HepG2 (cell line): ENCODE data around the gene KLF6. TPM values are rescaled to one million over a fixed set of nuclear protein-coding genes. Genes with fewer than 3 reads are reported as not detected.

Experiments
- ATAC-seq: fragments of 200-7000 bp; cut with Tn5 transposase; 3 replicates; pipeline ENCODE4 v1.9.1; 2020; ENCODE audit warnings: mild to moderate bottlenecking, moderate library complexity
- BruUV-seq: library from RNA; stranded (reverse); fragments of 400-500 nt; replicated peaks from 2 replicates; lab custom pipeline; 2021; lab: Mats Ljungman, UMichigan
- CTCF ChIA-PET: fragments of 300-600 bp; formaldehyde crosslinking; extraction: SDS; loops from one replicate; lab custom pipeline; 2021; ENCODE audit warnings: low total read pairs, inconsistent platforms, low intra/inter-chr PET ratio; lab: Yijun Ruan, JAX
- POLR2A ChIA-PET: fragments of 350-600 bp; sonication (Branson Sonifier 250); formaldehyde crosslinking; loops from one replicate; lab custom pipeline; 2020; ENCODE audit warnings: antibody characterized with exemption, inconsistent platforms; lab: Yijun Ruan, JAX
- DNase-seq: peaks from one replicate; pipeline ENCODE4 v3.0.0-alpha.2; 2015; ENCODE audit warnings: low spot score
- FAIRE-seq: peaks from 3 replicates; lab custom pipeline; 2011; peaks lifted over from hg19 to GRCh38; lab: Jason Lieb, UNC
- H2AFZ ChIP-seq: one replicate; pipeline ENCODE4 v1.6.1; 2011; ENCODE audit warnings: low read length, inconsistent platforms
- H3K27ac ChIP-seq: fragments of 300-600 bp; 3 replicates; pipeline ENCODE4 v1.8.0; 2011; ENCODE audit warnings: mixed run types, mild to moderate bottlenecking, mixed read lengths, low read length, inconsistent platforms; ENCODE audit not compliant: insufficient read depth; ENCODE audit errors: extremely low read length
- H3K27me3 ChIP-seq, 2 experiments: fragments of 200-600 bp in 1 of 2; 2 replicates in 1 of 2; 3 replicates in 1 of 2; pipeline versions ENCODE4 v1.6.0 to v1.8.0; 2011; ENCODE audit warnings: low read length in 2 of 2, mild to moderate bottlenecking in 2 of 2, moderate library complexity in 2 of 2, inconsistent platforms in 1 of 2; ENCODE audit not compliant: insufficient read depth in 2 of 2, control insufficient read depth in 1 of 2
- H3K36me3 ChIP-seq, 2 experiments: fragments of 200-600 bp in 1 of 2; replicated peaks in 1 of 2; 2 replicates in 1 of 2; 3 replicates in 1 of 2; pipeline versions ENCODE4 v1.5.1 to v1.8.0; 2011; ENCODE audit warnings: low read length in 2 of 2, inconsistent platforms in 1 of 2; ENCODE audit not compliant: insufficient read depth in 2 of 2, control insufficient read depth in 1 of 2
- H3K4me1 ChIP-seq: 2 replicates; pipeline ENCODE4 v1.5.1; 2012; ENCODE audit warnings: low read length, inconsistent platforms; ENCODE audit not compliant: insufficient read depth
- H3K4me2 ChIP-seq: 2 replicates; pipeline ENCODE4 v1.6.0; 2011; ENCODE audit warnings: low read depth, low read length, inconsistent platforms
- H3K4me3 ChIP-seq, 3 experiments: fragments of 200-600 bp in 1 of 3; sonication (generic), shearing (Covaris generic) in 1 of 3; replicated peaks in 1 of 3; 2 replicates each; pipeline ENCODE4 v1.5.1; 2011 to 2016; ENCODE audit warnings: low read length in 3 of 3, inconsistent platforms in 2 of 3, low read depth in 2 of 3, mild to moderate bottlenecking in 2 of 3, control low read depth in 1 of 3, mixed read lengths in 1 of 3; ENCODE audit not compliant: insufficient read depth in 1 of 3
- H3K79me2 ChIP-seq: one replicate; pipeline ENCODE4 v1.6.1; 2011; ENCODE audit warnings: low read length, inconsistent platforms; ENCODE audit not compliant: insufficient read depth
- H3K9ac ChIP-seq: 2 replicates; pipeline ENCODE4 v1.6.0; 2011; ENCODE audit warnings: mild to moderate bottlenecking, low read depth, low read length, inconsistent platforms; ENCODE audit not compliant: insufficient read depth
- H3K9me3 ChIP-seq: 2 replicates; pipeline ENCODE4 v1.5.1; 2012; ENCODE audit warnings: mild to moderate bottlenecking, low read length
- H4K20me1 ChIP-seq: 2 replicates; pipeline ENCODE4 v1.6.0; 2011; ENCODE audit warnings: inconsistent platforms, mild to moderate bottlenecking, low read length, moderate library complexity; ENCODE audit not compliant: insufficient read depth
- FOSL2 ChIP-seq: sonication (generic); formaldehyde crosslinking; IDR thresholded peaks from 2 replicates; pipeline ENCODE4 v1.4.0; 2020; ENCODE audit warnings: missing genetic modification reagents
- FOXP4 ChIP-seq: sonication (generic); formaldehyde crosslinking; IDR thresholded peaks from 2 replicates; pipeline ENCODE4 v1.4.0; 2020; ENCODE audit warnings: missing genetic modification reagents
- JUND ChIP-seq: sonication (generic); formaldehyde crosslinking; IDR thresholded peaks from 2 replicates; pipeline ENCODE4 v1.8.0; 2022; ENCODE audit warnings: mild to moderate bottlenecking, missing genetic modification reagents
- NR2F2 ChIP-seq: IDR thresholded peaks from 2 replicates; pipeline ENCODE4 v1.6.1; 2012; ENCODE audit warnings: low read depth, inconsistent platforms, borderline replicate concordance
- TBP ChIP-seq: sonication (generic); formaldehyde crosslinking; IDR thresholded peaks from 2 replicates; pipeline ENCODE4 v1.5.0; 2020; ENCODE audit warnings: missing genetic modification reagents
- THRA ChIP-seq: sonication (generic); formaldehyde crosslinking; IDR thresholded peaks from 2 replicates; pipeline ENCODE4 v1.4.0; 2020; ENCODE audit warnings: missing genetic modification reagents, borderline replicate concordance
- ZNF274 ChIP-seq: sonication (generic); formaldehyde crosslinking; IDR thresholded peaks from 2 replicates; pipeline ENCODE4 v1.5.1; 2020; ENCODE audit warnings: mild to moderate bottlenecking, missing genetic modification reagents
- ZNF546 ChIP-seq: sonication (generic); formaldehyde crosslinking; conservative IDR thresholded peaks from 2 replicates; pipeline ENCODE4 v1.8.1; 2023; ENCODE audit warnings: mild to moderate bottlenecking, missing genetic modification reagents
- WGBS: methylation state at CpG from one replicate; pipeline ENCODE4 v1.1.6; 2017; ENCODE audit warnings: low lambda C conversion rate; 5-methylcytosine and 5-hydroxymethylcytosine counted together
- in situ Hi-C: cut with HindIII; loops from 2 replicates; pipeline ENCODE4 v1.10.0; 2017; ENCODE audit warnings: low pct_unique_long_range_greater_than_20kb; ENCODE audit not compliant: extremely low pct_ligation_motif_present
- intact Hi-C: fragments of 100-400 bp; cut with micrococcal nuclease; formaldehyde crosslinking; loops from one replicate; pipeline ENCODE4 v1.10.0; 2022; ENCODE audit not compliant: unreplicated experiment
- polyA plus RNA-seq, 8 experiments: library from polyadenylated mRNA; depleted of rRNA in 3 of 8; stranded (reverse) in 7 of 8; unstranded in 1 of 8; fragments of >200 nt; fragmentation: Illumina TruSeq in 4 of 8; extraction: Trizol in 4 of 8; gene quantifications; 2 replicates each; pipeline versions ENCODE4 v1.2.1 to v1.2.3, GENCODE V29; 2011 to 2016; ENCODE audit warnings: low read depth in 4 of 8, missing spikeins in 1 of 8, mixed read lengths in 1 of 8; ENCODE audit not compliant: insufficient read depth in 1 of 8
- total RNA-seq, 5 experiments: library from RNA; depleted of rRNA; stranded (reverse); fragments of >200 nt; fragmentation: Illumina TruSeq; extraction: Trizol; gene quantifications; 2 replicates each; pipeline ENCODE4 v1.2.3, GENCODE V29; 2016; ENCODE audit warnings: low read depth in 1 of 5
- TF ChIP-seq, protein P1 (sequence below): sonication (generic); formaldehyde crosslinking; IDR thresholded peaks from 2 replicates; pipeline ENCODE4 v1.5.1; 2020; ENCODE audit warnings: mild to moderate bottlenecking, missing genetic modification reagents, moderate library complexity

The KLF6 gene
- total and polyA plus RNA-seq, 2 of the 13 experiments (the other 11 are each of a cell fraction or from before 2014, with no cell fraction given) = 27.0 to 71.9 TPM

DNA sequence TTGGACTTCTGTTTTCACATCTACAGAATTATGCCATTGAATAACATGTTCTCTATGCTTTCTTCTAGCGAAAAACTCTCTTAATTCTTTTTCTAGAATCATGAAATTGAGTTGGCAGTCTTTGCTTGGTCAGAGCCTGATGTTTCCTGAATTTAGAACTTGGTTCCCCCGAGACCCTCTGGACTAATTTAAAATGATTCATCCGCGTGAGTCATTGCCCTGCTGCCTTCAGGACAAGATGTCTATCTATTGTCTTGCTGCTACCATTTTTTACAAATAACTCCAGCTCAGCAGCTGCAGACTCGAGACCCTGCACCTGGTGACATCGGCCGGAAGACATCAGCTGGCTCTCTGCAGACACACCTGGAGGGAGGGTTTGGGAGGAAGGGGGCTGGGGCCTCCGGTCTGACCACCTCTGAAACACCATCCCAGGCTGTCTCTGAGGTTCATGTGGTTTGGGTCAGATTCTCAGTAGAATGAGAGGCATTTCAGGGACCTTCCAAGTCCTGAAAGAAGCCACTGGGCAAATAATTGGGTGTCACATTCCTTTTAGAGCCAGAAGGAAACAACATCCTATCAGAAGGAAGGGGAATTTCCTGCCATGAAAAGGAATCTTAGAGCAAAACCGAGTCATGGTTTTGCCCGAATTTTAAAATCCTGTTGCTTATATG lies 20.9 kb upstream of the KLF6 start:
- Histone ChIP-seq H3K4me1 (peaks cover 83% of the 10 kb centered on the region), H3K4me3 (no peak overlapping the region), H3K27ac (peak overlapping the region; percentile 35), H3K36me3 (no peaks in the 10 kb centered on the region), H3K27me3 (no peaks in the 10 kb centered on the region), H3K4me2 (no peak overlapping the region), H3K79me2 (no peaks in the 10 kb centered on the region), H2AFZ (no peak overlapping the region), H3K9me3 (no peaks in the 10 kb centered on the region), H4K20me1 (no peaks in the 10 kb centered on the region), H3K9ac (peak overlapping the region; percentile 19; the same call in 1 of the 2 replicates)
- in situ Hi-C loops (no loop called here), intact Hi-C loops (no loop called here)
- ATAC-seq = no peak
- DNase-seq = no peak
- BruUV-seq = no TSS peak
- FAIRE-seq = no peak
- CTCF ChIA-PET = no interaction called here
- 63% methylated on average over 10 of the region's 10 CpGs for WGBS
- POLR2A ChIA-PET = interaction anchor here (1.5 to 7.9 kb wide), 3 partner anchors 10 to 31 kb away, joined by 3 to 217 read pairs (median 3); partner anchors contain the start of gene KLF6
- TF ChIP-seq ZNF274 (CRISPR knock-in tag) (no peak), FOXP4 (CRISPR knock-in tag) (no peak), THRA (CRISPR knock-in tag) (no peak), FOSL2 (peak; percentile 55), NR2F2 (no peak), TBP (CRISPR knock-in tag) (no peak), ZNF546 (CRISPR knock-in tag) (no peak), JUND (CRISPR knock-in tag) (no peak)
- TF ChIP-seq, protein P1, sequence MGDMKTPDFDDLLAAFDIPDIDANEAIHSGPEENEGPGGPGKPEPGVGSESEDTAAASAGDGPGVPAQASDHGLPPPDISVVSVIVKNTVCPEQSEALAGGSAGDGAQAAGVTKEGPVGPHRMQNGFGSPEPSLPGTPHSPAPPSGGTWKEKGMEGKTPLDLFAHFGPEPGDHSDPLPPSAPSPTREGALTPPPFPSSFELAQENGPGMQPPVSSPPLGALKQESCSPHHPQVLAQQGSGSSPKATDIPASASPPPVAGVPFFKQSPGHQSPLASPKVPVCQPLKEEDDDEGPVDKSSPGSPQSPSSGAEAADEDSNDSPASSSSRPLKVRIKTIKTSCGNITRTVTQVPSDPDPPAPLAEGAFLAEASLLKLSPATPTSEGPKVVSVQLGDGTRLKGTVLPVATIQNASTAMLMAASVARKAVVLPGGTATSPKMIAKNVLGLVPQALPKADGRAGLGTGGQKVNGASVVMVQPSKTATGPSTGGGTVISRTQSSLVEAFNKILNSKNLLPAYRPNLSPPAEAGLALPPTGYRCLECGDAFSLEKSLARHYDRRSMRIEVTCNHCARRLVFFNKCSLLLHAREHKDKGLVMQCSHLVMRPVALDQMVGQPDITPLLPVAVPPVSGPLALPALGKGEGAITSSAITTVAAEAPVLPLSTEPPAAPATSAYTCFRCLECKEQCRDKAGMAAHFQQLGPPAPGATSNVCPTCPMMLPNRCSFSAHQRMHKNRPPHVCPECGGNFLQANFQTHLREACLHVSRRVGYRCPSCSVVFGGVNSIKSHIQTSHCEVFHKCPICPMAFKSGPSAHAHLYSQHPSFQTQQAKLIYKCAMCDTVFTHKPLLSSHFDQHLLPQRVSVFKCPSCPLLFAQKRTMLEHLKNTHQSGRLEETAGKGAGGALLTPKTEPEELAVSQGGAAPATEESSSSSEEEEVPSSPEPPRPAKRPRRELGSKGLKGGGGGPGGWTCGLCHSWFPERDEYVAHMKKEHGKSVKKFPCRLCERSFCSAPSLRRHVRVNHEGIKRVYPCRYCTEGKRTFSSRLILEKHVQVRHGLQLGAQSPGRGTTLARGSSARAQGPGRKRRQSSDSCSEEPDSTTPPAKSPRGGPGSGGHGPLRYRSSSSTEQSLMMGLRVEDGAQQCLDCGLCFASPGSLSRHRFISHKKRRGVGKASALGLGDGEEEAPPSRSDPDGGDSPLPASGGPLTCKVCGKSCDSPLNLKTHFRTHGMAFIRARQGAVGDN (CRISPR knock-in tag) = peak; percentile 21; the same call in 1 of the 2 replicates
